Measurements from ENCODE around the gene SLC38A10. TPM values are rescaled to one million over a fixed set of nuclear protein-coding genes. Genes with fewer than 3 reads are reported as not detected.

SLC38A10 gene
- total and polyA plus RNA-seq, 4 experiments from 2014 or later, result 49.0 to 113 (median 90.7) TPM

DNA sequence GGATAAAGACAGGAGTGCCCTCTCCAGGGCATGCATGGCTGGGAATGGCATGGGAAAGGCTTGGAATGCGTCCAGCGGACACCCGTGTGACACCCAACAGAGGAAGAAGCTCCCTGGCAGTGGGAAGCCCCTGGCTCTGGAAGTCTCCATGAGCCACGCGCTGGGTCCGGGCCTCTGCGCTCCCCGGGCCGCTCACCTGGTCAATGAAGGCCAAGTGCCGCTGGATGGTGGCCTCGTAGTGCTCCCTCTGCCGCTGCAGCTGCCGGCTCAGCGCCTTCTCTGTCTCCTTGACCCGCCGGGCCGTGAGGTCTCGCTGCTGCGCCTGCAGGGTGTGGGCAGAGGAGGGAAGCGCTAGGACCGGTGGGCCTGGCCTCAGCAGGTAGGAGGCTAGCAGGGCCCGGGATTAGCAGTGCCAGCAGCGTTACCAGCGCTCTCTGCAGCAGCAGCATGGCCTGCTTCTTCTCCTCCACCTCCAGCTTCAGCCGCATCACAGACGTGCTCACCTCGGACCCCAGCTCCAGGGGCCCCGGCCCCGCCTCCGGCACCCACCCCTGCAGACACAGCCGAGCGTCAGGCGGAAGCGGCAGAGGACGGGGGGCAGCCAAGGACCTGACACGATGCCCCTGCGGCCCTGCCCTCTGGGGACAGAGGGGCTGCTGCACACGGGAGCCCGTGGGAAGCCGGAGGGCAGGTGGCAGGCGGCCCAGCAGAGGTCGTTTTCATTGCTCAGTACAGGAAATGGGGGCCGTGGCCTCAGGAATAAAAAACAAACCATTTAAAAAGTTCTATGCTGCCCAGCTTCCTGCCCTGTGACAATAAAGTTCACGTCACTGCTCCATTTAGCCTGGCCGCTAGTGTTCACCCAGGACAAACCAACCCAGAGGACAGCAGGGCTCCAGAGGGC, 98.3 kb downstream of the SLC38A10 start:
- Mint-ChIP-seq H3K27ac (no peak overlapping the region), H3K27me3 (no peaks in the 10 kb centered on the region), H3K4me3 (peak overlapping the region in 1 of 8 donors; percentile 48), H3K4me1 (no peaks in the 10 kb centered on the region), H3K36me3 (no peaks in the 10 kb centered on the region), H3K9me3 (no peaks in the 10 kb centered on the region)
- no peak for DNase-seq
- ChIA-PET CTCF (ENCODE audit: partially characterized antibody) (no interaction called here), POLR2A (ENCODE audit: partially characterized antibody) (interaction anchor here (0.5 kb wide), 1 partner anchor 419 kb away, joined by 3 read pairs; no protein-coding TSS in a partner anchor)
- Histone ChIP-seq H3K27me3 (ENCODE audit: insufficient read depth, low read length) (no peaks in the 10 kb centered on the region), H3K4me3 (ENCODE audit: low read length in 2 of 2) (no peak overlapping the region), H3K9me3 (ENCODE audit: control insufficient read depth in 1 of 2, low read length in 2 of 2) (no peaks in the 10 kb centered on the region), H3K36me3 (ENCODE audit: insufficient read depth, low read length) (no peaks in the 10 kb centered on the region), H3K27ac (ENCODE audit: low read depth, low read length) (no peak overlapping the region), H3K4me1 (ENCODE audit: insufficient read depth, low read length) (no peaks in the 10 kb centered on the region)
- intact Hi-C loops (cut with micrococcal nuclease), result no loop called here

DNA sequence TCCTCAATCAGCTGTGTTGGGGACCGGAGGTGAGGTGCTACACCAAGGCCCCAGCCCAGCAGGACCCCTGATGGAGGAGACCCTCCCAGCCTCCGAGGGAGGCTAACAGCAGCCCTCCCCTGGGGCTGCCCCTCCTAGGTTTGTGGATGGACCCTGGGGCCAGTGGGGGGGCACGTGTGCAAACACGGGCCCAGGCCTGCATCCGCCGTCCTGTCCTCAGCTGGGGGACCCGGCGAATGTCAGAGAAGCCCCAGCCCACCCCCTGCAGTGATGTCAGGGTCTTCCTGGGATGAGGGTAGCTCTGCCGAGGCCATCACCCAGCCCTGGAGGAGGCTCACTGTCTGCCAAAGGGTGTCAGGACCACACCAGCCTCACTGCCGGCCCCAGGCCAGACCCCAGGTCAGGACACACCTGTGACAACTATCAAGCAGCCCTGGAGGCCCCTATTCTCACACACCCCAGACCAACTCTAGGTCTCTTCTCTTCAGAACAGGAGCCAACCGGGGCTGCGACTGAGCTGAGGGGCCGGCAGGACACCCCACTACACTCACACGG, 99.1 kb downstream of the SLC38A10 start:
- H3K9me3 ChIP-seq (ENCODE audit: control insufficient read depth in 1 of 2, low read length in 2 of 2), result no peaks in the 10 kb centered on the region
- CTCF ChIA-PET (ENCODE audit: partially characterized antibody), result no interaction called here

More for the DNA sequence above, 99.1 kb downstream of the SLC38A10 start:
- no peaks in the 10 kb centered on the region for H3K4me1 ChIP-seq (ENCODE audit: insufficient read depth, low read length)
- no peaks in the 10 kb centered on the region for H3K27me3 ChIP-seq (ENCODE audit: insufficient read depth, low read length)
- Mint-ChIP-seq H3K36me3 (no peaks in the 10 kb centered on the region), H3K4me1 (no peaks in the 10 kb centered on the region), H3K27me3 (no peaks in the 10 kb centered on the region), H3K9me3 (no peaks in the 10 kb centered on the region), H3K27ac (no peak overlapping the region), H3K4me3 (no peak overlapping the region)
- POLR2A ChIA-PET (ENCODE audit: partially characterized antibody), result no interaction called here
- H3K4me3 ChIP-seq (ENCODE audit: low read length in 2 of 2), result no peak overlapping the region
- no peak for DNase-seq
- no peak overlapping the region for H3K27ac ChIP-seq (ENCODE audit: low read depth, low read length)
- no peaks in the 10 kb centered on the region for H3K36me3 ChIP-seq (ENCODE audit: insufficient read depth, low read length)
- intact Hi-C loops (cut with micrococcal nuclease), result no loop called here

Other genes with a start within 250 kb of the SLC38A10 start
- not detected for gene PVALEF, start 129.8 kb downstream of the SLC38A10 start, total RNA-seq
- gene PVALEF, start 129.8 kb downstream of the SLC38A10 start, polyA plus RNA-seq, result not detected
- 1 to 10 TPM; 1.4 to 2.1 TPM for gene AATK, start 129.1 kb downstream of the SLC38A10 start, total RNA-seq
- gene AATK, start 129.1 kb downstream of the SLC38A10 start, polyA plus RNA-seq, result under 1 TPM; 0.09 to 0.17 TPM
- 10 to 100 TPM in 1 of 2 experiments, 1 to 10 TPM in 1; 9.6 to 10.5 TPM for gene CEP131, start 72.3 kb downstream of the SLC38A10 start, total RNA-seq
- gene CEP131, start 72.3 kb downstream of the SLC38A10 start, polyA plus RNA-seq, result 1 to 10 TPM; 1.7 to 3.8 TPM
- gene TEPSIN, start 56.3 kb downstream of the SLC38A10 start, total RNA-seq, result 100 to 1,000 TPM; 111 to 126 TPM
- 1 to 10 TPM; 2.0 to 5.3 TPM for gene TEPSIN, start 56.3 kb downstream of the SLC38A10 start, polyA plus RNA-seq
- gene NDUFAF8, start 56.0 kb downstream of the SLC38A10 start, total RNA-seq, result 10 to 100 TPM; 40.1 to 45.1 TPM
- 10 to 100 TPM; 64.5 to 78.6 TPM for gene NDUFAF8, start 56.0 kb downstream of the SLC38A10 start, polyA plus RNA-seq
- not detected for gene BAHCC1, start 100.2 kb upstream of the SLC38A10 start, total RNA-seq
- not detected for gene BAHCC1, start 100.2 kb upstream of the SLC38A10 start, polyA plus RNA-seq
- 1,000 to 10,000 TPM; 1,031 to 1,038 TPM for gene ACTG1, start 217.5 kb upstream of the SLC38A10 start, total RNA-seq
- 1,000 to 10,000 TPM; 1,338 to 1,651 TPM for gene ACTG1, start 217.5 kb upstream of the SLC38A10 start, polyA plus RNA-seq
- 1 to 10 TPM in 1 of 2 experiments, under 1 TPM in 1; 0.75 to 1.0 TPM for gene FSCN2, start 233.1 kb upstream of the SLC38A10 start, total RNA-seq
- gene FSCN2, start 233.1 kb upstream of the SLC38A10 start, polyA plus RNA-seq, result under 1 TPM in 1 of 2 donors, not detected in 1; 0.20 TPM